GM10266 (cell line): ENCODE results near the gene PPP1R12A.
"Not testable (repeated sequence)": the region's sequence is repeated elsewhere in the genome, so short reads cannot be mapped to it uniquely, and the experiment has no call there.

Experiments
- DNase-seq: peaks from one replicate; pipeline ENCODE4 v3.0.0; 2012; ENCODE audit errors: extremely low spot score
- CTCF ChIP-seq: IDR thresholded peaks from 2 replicates; pipeline ENCODE4 v1.5.1; 2012; ENCODE audit warnings: mild to moderate bottlenecking, low read depth; ENCODE audit not compliant: control insufficient read depth, insufficient read depth; ENCODE audit errors: missing control alignments

PPP1R12A gene

DNA sequence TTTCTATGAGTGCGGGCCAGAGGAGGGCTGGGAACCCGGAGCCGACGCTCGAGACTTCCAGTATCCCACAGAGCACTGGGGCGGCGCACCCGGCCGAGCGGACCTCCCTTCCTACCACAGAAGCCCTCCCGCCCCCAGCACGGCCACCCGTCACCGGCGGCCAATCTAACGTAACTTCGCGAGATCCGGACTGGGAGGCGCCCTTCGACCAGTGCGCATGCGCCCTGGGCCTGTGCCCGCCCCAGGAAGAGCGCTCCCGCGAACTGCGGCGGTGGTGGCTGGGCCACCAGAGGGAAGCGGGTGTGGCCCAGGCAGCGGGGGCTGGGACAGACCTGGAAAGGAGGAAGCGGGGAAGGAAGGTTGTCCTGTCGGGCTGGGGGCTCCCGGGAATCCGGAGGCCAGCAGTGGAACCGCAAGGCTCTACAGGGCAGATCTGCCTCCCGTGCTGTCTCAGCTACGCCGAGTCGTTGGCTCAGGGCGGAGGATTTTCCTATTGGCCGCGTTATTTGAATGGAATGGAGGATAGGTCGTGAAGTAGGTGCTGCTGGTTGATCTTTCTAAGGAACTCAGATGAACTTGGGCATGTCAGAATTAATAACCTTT lies at the start of gene PPP1R12A:
Gene PPP1R12A (minus strand): TSS at position 77 of the 603 bp plus-strand sequence. CDS start 166 bp downstream, outside the sequence.
- peak; percentile 85 for DNase-seq
- no peak for TF ChIP-seq CTCF

DNA sequence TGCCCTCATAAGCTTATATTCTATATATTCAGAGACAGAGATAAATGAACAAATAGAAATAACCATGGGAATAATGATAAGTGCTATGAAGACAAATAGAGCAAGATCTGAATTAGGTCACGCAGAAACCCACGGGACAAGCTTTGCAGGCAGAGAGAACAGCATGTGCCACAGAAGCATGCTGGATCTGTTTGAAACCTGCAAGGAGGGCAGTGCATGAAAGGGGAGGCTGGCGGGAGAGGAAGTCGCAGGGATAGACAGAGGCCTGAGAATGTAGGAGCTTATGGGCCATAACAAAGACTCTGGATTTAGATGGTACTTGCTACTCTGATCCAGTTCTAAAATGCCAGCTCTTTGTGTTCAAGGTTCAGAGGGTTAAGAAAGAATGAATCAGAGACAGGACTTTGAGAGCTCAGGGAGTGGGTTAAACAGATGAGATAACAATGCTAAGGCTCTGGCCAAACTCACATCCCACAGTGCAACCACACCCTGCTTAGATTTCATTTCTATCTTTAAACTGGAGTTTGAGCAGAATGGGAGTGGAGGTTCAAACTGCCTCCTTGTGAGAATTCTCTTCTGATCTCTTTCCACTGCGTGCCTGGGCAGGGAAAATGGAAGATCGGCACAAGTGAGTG lies 49.2 kb upstream of the PPP1R12A start:
- no peak for DNase-seq
- no peak for TF ChIP-seq CTCF

- TF ChIP-seq CTCF = no peak
- no peak for DNase-seq
Observed at GRCh38 chr12:79983492-79983891, 48.6 kb upstream of the PPP1R12A start.

GRCh38 chr12:79982086-79983062 lies 47.5 kb upstream of the PPP1R12A start:
- DNase-seq = no peak
- no peak for TF ChIP-seq CTCF

DNA sequence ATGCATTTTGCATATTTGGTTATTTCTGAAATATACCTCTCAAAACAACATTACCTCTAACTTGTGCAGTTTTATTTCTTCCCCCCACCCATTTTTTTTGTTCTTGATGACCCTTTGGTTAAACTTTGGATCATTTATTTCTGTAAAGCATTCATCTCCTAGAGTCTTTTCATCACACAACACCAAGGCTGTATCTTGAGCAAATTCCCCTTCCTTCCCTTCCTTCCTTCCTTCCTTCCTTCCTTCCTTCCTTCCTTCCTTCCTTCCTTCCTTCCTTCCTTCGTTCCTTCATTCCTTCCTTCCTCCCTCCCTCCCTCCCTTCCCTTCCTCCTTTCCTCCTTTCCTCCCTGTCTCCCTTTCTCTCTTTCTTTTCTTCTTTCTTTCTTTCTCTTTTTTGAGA lies 43.8 kb upstream of the PPP1R12A start:
- no peak for TF ChIP-seq CTCF

GRCh38 chr12:79977856-79978460 lies 43.1 kb upstream of the PPP1R12A start:
- DNase-seq = not testable (repeated sequence)

More for the DNA sequence above, 43.8 kb upstream of the PPP1R12A start:
- DNase-seq = no peak

GRCh38 chr12:79975143-79975542 lies 40.2 kb upstream of the PPP1R12A start:
- DNase-seq = no peak

More at GRCh38 chr12:79975143-79975542, 40.2 kb upstream of the PPP1R12A start:
- no peak for TF ChIP-seq CTCF
